Gastroesophageal sphincter (tissue), 4 donors: ENCODE measurements around the gene LST1. TPM values are rescaled to one million over a fixed set of nuclear protein-coding genes. Genes with fewer than 3 reads are reported as not detected.

Experiments
- ATAC-seq: fragments of 150-250 bp; one replicate; pipeline ENCODE4 v1.9.1; 2016; ENCODE audit warnings: mild to moderate bottlenecking, moderate library complexity
- H3K27ac ChIP-seq, 4 donors: fragments of 200-600 bp; sonication (generic) in 3 of 4; 1 replicate in 3 of 4; 2 replicates in 1 of 4; pipeline ENCODE4 v1.5.1; 2016 to 2019
- H3K27me3 ChIP-seq: fragments of 200-600 bp; sonication (generic); one replicate; pipeline ENCODE4 v1.5.1; 2019
- H3K36me3 ChIP-seq, 2 donors: fragments of 200-600 bp; sonication (generic); one replicate each; pipeline ENCODE4 v1.5.1; 2019; ENCODE audit warnings: control low read depth in 1 of 2
- H3K4me1 ChIP-seq, 3 donors: fragments of 200-600 bp; sonication (generic); 1 replicate in 2 of 3; 2 replicates in 1 of 3; pipeline ENCODE4 v1.5.1; 2016 to 2019; ENCODE audit warnings: control low read depth in 2 of 3
- H3K4me3 ChIP-seq, 2 donors: fragments of 200-600 bp; sonication (generic); one replicate each; pipeline ENCODE4 v1.5.1; 2019; ENCODE audit warnings: mild to moderate bottlenecking in 1 of 2, moderate library complexity in 1 of 2
- H3K9me3 ChIP-seq, 3 donors: fragments of 200-600 bp; sonication (generic); one replicate each; pipeline ENCODE4 v1.5.1; 2017 to 2019; ENCODE audit warnings: control low read depth in 2 of 3
- EP300 ChIP-seq: sonication (generic); formaldehyde crosslinking; IDR thresholded peaks from one replicate; pipeline ENCODE4 v1.6.1; 2017; ENCODE audit warnings: antibody characterized with exemption, mild to moderate bottlenecking
- POLR2A ChIP-seq, 2 donors: fragments of 450-650 bp; IDR thresholded peaks; one replicate each; pipeline ENCODE4 v1.6.1; 2017; ENCODE audit warnings: antibody characterized with exemption in 2 of 2, mild to moderate bottlenecking in 2 of 2, moderate library complexity in 1 of 2
- POLR2AphosphoS5 ChIP-seq: sonication (generic); formaldehyde crosslinking; IDR thresholded peaks from one replicate; pipeline ENCODE4 v1.6.1; 2017; ENCODE audit warnings: antibody characterized with exemption
- WGBS, 2 donors: methylation state at CpG; one replicate each; pipeline ENCODE4 v1.1.5; 2018; ENCODE audit warnings: low coverage in 1 of 2; 5-methylcytosine and 5-hydroxymethylcytosine counted together
- total RNA-seq, 4 donors: library from RNA; depleted of rRNA; stranded (reverse); fragments of >200 nt; gene quantifications; one replicate each; pipeline ENCODE4 v1.1.0, GENCODE V29; 2016
- TF ChIP-seq, protein P1 (sequence below), 4 experiments: fragments of 200-600 bp in 2 of 4; fragments of 450-650 bp in 2 of 4; sonication (generic) in 1 of 4; IDR thresholded peaks; one replicate each; pipeline ENCODE4 v1.5.1; 2017 to 2019; ENCODE audit warnings: antibody characterized with exemption in 4 of 4, mild to moderate bottlenecking in 2 of 4, moderate library complexity in 2 of 4

Gene LST1
- total RNA-seq, 4 donors from 2014 or later, result 1.4 to 7.7 (median 6.9) TPM

- Histone ChIP-seq H3K4me3 (peak within 1 kb of the TSS; percentile 54 to 85), H3K27me3 (no peaks in the 10 kb centered on the region), H3K36me3 (peaks cover 0 to 32% of the 10 kb centered on the region in 2 donors), H3K27ac (peak within 1 kb of the TSS; percentile 82 to 98 (median 94)), H3K4me1 (peaks cover 0 to 25% (median 8%) of the 10 kb centered on the region in 3 donors), H3K9me3 (no peaks in the 10 kb centered on the region)
- ATAC-seq, result peak; percentile 83
- no peak for TF ChIP-seq EP300
- peak; percentile 20 for TF ChIP-seq POLR2AphosphoS5
- TF ChIP-seq, protein P1, sequence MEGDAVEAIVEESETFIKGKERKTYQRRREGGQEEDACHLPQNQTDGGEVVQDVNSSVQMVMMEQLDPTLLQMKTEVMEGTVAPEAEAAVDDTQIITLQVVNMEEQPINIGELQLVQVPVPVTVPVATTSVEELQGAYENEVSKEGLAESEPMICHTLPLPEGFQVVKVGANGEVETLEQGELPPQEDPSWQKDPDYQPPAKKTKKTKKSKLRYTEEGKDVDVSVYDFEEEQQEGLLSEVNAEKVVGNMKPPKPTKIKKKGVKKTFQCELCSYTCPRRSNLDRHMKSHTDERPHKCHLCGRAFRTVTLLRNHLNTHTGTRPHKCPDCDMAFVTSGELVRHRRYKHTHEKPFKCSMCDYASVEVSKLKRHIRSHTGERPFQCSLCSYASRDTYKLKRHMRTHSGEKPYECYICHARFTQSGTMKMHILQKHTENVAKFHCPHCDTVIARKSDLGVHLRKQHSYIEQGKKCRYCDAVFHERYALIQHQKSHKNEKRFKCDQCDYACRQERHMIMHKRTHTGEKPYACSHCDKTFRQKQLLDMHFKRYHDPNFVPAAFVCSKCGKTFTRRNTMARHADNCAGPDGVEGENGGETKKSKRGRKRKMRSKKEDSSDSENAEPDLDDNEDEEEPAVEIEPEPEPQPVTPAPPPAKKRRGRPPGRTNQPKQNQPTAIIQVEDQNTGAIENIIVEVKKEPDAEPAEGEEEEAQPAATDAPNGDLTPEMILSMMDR (IDR thresholded peaks at IDR 0.05), result no peak
- peak; percentile 75 to 76 for TF ChIP-seq POLR2A (IDR thresholded peaks at IDR 0.05)
- WGBS, 2 donors, result 0 to 1% methylated on average over 3 to 15 of the region's 67 CpGs
Measured at GRCh38 chr6:31620586-31621319, 34.7 kb downstream of the LST1 start, which contains the start of gene PRRC2A. Gene PRRC2A (plus strand): TSS chr6:31620715. CDS start chr6:31622790, 2,075 bp downstream.

- no peak for ATAC-seq
- TF ChIP-seq EP300 (no peak), POLR2A (IDR thresholded peaks at IDR 0.05) (no peak), POLR2AphosphoS5 (no peak)
- TF ChIP-seq, protein P1 (IDR thresholded peaks at IDR 0.05), result no peak
- H3K27me3 ChIP-seq, result no peaks in the 10 kb centered on the region
- H3K9me3 ChIP-seq, result no peaks in the 10 kb centered on the region
- peaks cover 0 to 39% of the 10 kb centered on the region in 2 donors for H3K36me3 ChIP-seq
- WGBS, 2 donors, result 0 to 3% methylated on average over 5 to 15 of the region's 15 CpGs
- peaks cover 0 to 25% (median 8%) of the 10 kb centered on the region in 3 donors for H3K4me1 ChIP-seq
- peak overlapping the region; percentile 54 to 85 for H3K4me3 ChIP-seq
- H3K27ac ChIP-seq, result peak overlapping the region; percentile 71 to 98 (median 94)
Measured at GRCh38 chr6:31621320-31621939, 35.4 kb downstream of the LST1 start.

- Histone ChIP-seq H3K4me1 (peaks cover 0 to 25% (median 8%) of the 10 kb centered on the region in 3 donors), H3K9me3 (no peaks in the 10 kb centered on the region), H3K36me3 (peaks cover 0 to 45% of the 10 kb centered on the region in 2 donors), H3K4me3 (peak overlapping the region; percentile 54 to 85), H3K27ac (peak overlapping the region; percentile 71 to 98 (median 94)), H3K27me3 (no peaks in the 10 kb centered on the region)
- ATAC-seq, result no peak
- 16 to 38% methylated on average over 4 of the region's 4 CpGs for WGBS, 2 donors
- TF ChIP-seq POLR2AphosphoS5, result no peak
- no peak for TF ChIP-seq POLR2A (IDR thresholded peaks at IDR 0.05)
- no peak for TF ChIP-seq EP300
- TF ChIP-seq, protein P1 (IDR thresholded peaks at IDR 0.05), result no peak
Measured at GRCh38 chr6:31621991-31622390, 35.9 kb downstream of the LST1 start.

- no peaks in the 10 kb centered on the region for H3K27me3 ChIP-seq
- no peaks in the 10 kb centered on the region for H3K9me3 ChIP-seq
- no peak for ATAC-seq
- peaks cover 0 to 52% of the 10 kb centered on the region in 2 donors for H3K36me3 ChIP-seq
- 10 to 29% methylated on average over 1 to 2 of the region's 10 CpGs for WGBS, 2 donors
- H3K4me1 ChIP-seq, result peaks cover 0 to 25% (median 8%) of the 10 kb centered on the region in 3 donors
- TF ChIP-seq, protein P1 (IDR thresholded peaks at IDR 0.05), result no peak
- TF ChIP-seq POLR2AphosphoS5, result no peak
- TF ChIP-seq POLR2A (IDR thresholded peaks at IDR 0.05), result no peak
- no peak for TF ChIP-seq EP300
- peak overlapping the region; percentile 71 to 98 (median 94) for H3K27ac ChIP-seq
- H3K4me3 ChIP-seq, result no peak overlapping the region
Measured at GRCh38 chr6:31622684-31623091, 36.6 kb downstream of the LST1 start.
